Measurements from ENCODE around the gene SLC12A4.

The SLC12A4 gene

DNA sequence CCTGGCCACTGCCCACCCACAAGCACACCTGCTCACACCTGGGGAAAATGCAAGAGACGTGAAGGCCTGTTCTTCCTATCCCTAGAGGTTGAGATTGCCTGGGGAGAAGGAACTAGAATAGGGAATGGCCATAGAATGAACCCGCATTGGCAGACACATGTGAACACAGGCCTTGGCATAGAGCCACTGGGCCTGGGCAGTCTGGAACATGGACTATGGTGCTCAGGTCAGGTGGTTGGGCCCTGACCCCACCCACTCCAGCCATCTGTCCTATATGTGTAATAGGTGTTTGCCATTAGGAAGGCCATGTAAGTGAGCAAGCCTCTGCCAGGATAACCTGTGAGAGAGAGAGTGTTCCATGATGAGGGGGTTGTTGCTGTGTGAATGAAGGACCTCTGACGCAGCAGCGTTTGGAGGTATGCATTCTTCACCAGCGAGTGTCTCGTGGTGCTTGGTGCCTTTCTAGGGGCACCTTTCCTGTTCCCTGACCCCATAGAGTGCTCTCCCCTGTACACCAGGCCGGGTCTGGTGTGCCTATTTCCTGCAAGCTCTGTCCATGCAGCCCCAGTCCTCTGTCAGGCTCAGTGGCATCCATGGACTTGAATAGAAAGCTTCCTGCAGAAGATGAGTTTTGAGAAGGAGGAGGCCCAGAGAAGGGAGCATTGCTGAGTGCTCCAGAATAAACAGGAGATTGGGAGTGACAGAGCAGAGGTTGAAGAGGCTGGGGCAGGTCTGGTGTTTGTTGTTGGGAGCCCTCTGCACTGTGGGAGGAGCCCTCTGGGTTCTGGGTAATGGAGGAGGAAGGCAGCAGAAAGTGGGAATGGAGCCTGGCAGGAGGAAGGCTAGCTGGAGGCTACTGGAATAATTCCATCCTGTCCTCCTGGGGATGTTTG is 52.4 kb downstream of the SLC12A4 start:
- TF ChIP-seq, protein P1, sequence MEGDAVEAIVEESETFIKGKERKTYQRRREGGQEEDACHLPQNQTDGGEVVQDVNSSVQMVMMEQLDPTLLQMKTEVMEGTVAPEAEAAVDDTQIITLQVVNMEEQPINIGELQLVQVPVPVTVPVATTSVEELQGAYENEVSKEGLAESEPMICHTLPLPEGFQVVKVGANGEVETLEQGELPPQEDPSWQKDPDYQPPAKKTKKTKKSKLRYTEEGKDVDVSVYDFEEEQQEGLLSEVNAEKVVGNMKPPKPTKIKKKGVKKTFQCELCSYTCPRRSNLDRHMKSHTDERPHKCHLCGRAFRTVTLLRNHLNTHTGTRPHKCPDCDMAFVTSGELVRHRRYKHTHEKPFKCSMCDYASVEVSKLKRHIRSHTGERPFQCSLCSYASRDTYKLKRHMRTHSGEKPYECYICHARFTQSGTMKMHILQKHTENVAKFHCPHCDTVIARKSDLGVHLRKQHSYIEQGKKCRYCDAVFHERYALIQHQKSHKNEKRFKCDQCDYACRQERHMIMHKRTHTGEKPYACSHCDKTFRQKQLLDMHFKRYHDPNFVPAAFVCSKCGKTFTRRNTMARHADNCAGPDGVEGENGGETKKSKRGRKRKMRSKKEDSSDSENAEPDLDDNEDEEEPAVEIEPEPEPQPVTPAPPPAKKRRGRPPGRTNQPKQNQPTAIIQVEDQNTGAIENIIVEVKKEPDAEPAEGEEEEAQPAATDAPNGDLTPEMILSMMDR (IDR thresholded peaks at IDR 0.05), result no peak

DNA sequence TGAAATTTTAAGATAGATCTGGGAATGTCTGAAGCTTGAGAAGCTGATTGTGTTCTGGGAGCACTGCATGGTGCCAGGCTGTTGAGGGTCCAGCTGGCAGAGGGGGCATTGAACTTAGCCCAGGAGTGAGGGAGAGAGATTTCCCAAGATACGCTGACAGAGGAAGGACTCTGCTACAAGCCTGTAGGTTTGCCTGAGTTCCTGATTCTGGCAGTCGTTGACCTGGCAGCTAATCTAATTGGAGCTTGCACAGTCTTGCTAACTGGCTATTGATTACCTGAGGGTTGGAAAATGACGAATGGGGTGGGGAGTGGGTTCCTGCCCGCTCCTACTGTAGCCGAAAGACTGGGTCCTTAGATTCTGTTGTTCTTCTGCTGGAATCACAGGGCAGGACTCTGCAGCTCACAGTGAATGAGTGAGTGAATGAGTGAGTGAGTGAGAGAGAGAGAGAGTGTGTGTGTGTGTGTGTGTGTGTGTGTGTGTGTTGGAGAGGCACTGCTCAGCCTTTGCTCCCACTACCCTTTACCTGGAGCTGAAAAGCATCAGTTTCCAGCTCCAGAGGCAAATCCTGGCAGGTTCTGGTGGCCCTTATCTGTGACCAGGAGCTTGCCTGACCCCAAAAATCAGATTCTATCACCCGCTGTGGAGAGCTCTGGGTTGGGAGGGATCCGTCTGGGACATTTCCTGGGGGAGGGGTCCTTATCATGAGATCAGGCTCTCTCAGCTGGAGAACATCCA is 53.5 kb downstream of the SLC12A4 start:
- TF ChIP-seq, protein P1 (IDR thresholded peaks at IDR 0.05), result no peak

DNA sequence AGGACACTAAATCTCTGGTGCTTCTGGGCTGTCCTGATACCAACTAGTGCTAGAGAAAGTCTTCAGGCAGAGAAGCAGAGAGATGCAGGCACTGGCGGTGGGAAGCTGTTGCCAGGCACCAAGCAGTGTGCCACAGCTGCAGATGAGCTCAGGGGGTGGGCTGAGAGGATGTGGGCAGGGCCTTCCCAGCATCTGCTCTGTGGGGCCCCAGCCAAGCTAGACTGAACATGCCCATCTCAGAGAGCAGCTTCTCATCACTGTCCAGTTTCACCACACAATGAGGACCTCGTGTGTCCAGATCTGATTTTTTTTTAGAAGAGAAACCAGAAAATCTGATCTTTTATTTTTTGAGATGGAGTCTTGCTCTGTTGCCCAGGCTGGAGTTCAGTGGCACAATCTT is 58.3 kb downstream of the SLC12A4 start:
- TF ChIP-seq, protein P1 (IDR thresholded peaks at IDR 0.05), result no peak

DNA sequence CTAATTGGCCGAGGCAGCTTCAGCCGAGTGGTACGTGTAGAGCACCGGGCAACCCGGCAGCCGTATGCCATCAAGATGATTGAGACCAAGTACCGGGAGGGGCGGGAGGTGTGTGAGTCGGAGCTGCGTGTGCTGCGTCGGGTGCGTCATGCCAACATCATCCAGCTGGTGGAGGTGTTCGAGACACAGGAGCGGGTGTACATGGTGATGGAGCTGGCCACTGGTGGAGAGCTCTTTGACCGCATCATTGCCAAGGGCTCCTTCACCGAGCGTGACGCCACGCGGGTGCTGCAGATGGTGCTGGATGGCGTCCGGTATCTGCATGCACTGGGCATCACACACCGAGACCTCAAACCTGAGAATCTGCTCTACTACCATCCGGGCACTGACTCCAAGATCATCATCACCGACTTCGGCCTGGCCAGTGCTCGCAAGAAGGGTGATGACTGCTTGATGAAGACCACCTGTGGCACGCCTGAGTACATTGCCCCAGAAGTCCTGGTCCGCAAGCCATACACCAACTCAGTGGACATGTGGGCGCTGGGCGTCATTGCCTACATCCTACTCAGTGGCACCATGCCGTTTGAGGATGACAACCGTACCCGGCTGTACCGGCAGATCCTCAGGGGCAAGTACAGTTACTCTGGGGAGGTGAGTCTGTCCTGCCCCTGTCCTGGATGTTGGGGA is 59.2 kb downstream of the SLC12A4 start:
- TF ChIP-seq, protein P1 (IDR thresholded peaks at IDR 0.05), result no peak

DNA sequence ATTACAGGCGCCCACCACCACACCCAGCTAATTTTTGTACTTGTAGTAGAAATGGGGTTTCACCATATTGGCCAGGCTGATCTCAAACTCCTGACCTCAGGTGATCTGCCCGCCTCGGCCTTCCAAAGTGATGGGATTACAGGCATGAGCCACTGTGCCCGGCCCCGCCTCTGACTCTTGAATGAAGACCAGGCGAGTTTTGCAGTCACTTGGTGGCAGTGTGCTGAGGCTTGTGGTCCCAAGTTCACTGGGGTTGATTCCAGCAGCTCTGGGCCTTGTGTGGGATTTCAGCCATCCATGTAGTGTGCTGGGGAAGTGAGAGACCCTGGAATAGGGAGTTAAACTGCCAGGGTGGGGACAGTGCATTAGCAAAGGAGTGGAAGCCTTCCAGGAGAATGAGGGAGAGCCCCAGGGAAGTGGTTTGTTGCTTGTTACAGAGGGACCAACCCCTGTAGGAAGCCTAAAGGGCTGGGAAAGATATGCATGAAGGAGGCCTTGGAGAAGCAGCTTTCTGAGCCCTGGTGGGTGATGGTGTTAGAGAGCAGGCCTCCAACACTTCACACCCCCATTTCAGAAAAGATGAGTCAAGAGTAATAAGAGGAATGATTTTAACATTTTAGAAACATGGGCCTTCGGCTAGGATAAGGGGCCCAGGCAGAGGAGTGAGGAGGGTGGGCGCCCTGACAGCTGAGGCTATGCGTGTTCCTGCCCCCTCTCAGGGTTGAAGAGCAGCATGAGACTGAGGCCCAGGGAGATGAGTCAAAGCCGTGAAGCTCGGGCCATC is 60.8 kb downstream of the SLC12A4 start:
- TF ChIP-seq, protein P1 (IDR thresholded peaks at IDR 0.05), result no peak

DNA sequence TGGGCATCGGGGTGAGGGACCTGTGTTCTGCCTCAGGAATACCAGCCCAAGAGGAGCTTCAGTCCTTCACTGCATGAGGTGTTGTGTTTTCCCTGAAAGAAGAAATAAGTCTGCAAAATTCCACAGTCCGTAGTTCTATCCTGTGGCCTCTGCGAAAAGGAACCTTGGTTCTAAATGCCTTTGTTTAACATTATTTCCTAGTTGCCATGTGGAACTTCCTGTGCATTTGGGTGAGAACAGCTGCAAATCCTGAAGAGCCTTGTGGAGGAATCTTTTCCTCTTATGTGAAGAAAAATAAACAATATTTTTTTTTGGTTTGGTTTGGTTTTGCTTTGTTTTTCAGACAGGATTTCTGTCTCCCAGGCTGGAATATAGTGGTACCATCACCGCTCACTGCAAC is 65.6 kb downstream of the SLC12A4 start:
- TF ChIP-seq, protein P1 (IDR thresholded peaks at IDR 0.05), result no peak

DNA sequence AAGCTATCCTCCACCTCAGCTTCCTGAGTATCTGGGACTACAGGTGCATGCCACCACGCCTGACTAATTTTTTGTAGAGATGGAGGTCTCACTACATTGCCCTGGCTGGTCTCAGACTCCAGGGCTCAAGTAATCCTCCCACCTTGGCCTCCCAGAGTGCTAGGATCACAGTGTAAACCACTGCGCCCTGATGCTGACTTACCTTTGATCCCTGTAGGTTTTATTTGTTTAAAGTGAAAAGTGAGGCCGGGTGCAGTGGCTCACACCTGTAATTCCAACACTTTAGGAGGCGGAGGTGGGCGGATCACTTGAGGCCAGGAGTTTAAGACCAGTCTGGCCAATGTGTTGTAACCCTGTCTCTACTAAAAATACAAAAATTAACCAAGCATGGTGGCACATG is 66.7 kb downstream of the SLC12A4 start:
- TF ChIP-seq, protein P1 (IDR thresholded peaks at IDR 0.05), result no peak
